Daoy (cell line): ENCODE measurements around the gene KAZN. TPM values are rescaled to one million over a fixed set of nuclear protein-coding genes. Genes with fewer than 3 reads are reported as not detected.
A peak's percentile ranks its signal among the peaks of the same experiment; 100 is the strongest.

ENCODE experiments used
- DNase-seq: peaks from one replicate; pipeline ENCODE4 v3.0.0-alpha.2; 2015; ENCODE audit warnings: low read depth
- total RNA-seq: library from RNA; depleted of rRNA; stranded (reverse); fragments of >200 nt; shearing (Covaris generic); gene quantifications from 2 replicates; pipeline ENCODE4 v1.2.3, GENCODE V29; 2014

Gene KAZN
- total RNA-seq, 1 experiment from 2014 or later = 6.3 TPM

DNA sequence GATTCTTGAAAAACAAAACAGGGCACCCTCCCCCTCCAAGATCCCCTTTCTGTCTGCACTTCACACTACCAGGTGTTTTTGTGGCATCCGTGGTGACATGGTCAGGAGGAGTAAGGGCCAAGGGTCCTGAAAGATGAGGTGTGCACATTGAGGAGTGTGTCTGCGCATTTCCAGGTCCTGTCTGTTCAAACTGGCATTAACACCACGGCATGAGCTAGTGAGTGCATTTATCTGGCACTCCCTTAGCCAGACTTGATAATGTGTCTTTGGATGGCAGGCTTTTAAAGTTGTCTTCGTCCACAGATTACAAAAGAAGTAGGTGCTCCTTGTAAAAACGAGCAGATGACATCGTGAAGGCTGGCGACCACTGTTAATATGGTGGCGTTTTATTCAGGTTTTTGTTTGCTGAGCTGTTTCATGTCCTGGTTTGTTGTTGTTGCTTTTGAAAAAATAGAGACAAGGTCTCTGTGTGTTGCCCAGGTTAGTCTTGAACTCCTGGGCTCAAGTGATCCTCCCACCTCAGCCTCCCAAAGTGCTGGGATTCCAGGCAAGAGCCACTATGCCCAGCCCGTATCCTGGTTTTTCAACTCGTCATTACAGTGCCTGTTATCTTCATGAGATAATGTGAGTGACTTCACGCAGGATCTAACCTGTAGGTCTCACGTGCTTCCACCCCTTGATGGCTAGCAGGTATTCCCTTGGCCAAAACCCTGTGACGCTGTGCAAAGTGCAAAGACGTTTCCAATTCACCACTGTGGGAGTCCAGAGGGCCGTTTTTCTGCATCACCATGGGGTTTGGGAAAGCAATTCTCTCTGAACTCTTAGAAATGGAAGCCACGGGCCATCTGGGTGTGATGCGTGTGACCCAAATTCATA, 559.3 kb downstream of the KAZN start:
- no peak for DNase-seq

GRCh38 chr1:15158506-15159165, 560.2 kb downstream of the KAZN start:
- DNase-seq = peak; percentile 58

DNA sequence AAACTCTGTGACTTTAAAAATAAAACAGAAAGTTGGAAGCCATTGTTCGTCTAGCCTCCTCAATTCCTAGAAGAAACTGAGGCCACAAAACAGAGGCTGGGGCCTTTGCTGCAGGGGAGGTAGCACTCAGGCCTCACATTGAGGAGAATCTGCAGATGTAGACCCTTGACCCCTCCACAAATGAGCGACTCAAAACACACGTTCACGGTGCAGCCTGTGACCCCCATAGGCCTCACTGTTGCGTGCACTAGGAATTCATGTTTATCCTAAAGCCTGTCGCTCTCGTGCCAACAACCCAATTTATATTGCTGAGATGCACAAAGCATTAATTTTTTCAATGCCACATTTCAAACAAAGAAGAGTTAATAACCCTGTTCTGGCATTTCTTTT, 560.7 kb downstream of the KAZN start:
- no peak for DNase-seq

DNA sequence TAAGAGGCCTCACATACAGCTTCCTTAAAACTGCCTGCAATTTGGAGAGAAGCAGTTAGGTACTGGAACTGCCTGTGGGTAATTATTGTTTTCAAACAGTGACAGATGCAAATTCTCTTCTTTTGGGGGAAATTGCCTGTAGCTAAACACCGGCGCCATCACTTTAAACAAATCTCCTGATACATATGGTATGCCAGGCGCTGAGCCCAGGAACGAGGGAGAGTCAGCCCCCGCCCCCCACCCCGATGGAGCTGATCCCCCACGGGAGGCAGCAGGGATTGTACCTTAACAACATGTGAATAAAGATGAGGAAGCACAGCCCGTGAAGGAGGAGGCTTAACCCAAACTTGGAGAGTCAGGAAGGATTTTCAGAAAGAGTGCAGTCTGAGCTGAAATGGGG, 562.1 kb downstream of the KAZN start:
- no peak for DNase-seq

DNA sequence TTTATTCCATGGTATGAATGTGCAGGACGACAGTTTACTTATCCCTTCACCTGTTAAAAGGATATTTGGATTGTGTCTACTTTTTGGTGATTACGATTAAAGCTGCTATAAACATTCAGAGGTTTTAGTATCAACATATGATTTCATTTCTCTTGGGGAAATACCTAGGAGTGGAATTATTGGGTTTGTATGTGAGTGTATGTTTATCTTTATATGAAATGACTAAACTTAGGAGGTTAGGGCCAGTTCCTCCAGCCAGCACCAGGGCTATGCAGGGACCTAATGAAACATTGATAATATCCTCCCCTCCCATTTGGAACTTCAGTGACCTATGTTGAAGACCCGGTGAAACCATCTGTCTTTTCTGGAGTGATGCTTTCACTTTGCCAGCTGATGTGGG, 568.9 kb downstream of the KAZN start:
- peak; percentile 49 for DNase-seq
